22Rv1 (cell line): ENCODE data around the gene NDN.

Experiments
- H3K27ac ChIP-seq: fragments of 450-650 bp; 2 replicates; pipeline ENCODE4 v1.5.1; 2017
- ZFX ChIP-seq: fragments of 450-650 bp; IDR thresholded peaks from 2 replicates; pipeline ENCODE4 v1.6.1; 2017; ENCODE audit warnings: antibody characterized with exemption, borderline replicate concordance
- TF ChIP-seq, protein P1 (sequence below): fragments of 450-650 bp; IDR thresholded peaks from 2 replicates; pipeline ENCODE4 v1.5.1; 2017; ENCODE audit warnings: mild to moderate bottlenecking

The NDN gene, protein sequence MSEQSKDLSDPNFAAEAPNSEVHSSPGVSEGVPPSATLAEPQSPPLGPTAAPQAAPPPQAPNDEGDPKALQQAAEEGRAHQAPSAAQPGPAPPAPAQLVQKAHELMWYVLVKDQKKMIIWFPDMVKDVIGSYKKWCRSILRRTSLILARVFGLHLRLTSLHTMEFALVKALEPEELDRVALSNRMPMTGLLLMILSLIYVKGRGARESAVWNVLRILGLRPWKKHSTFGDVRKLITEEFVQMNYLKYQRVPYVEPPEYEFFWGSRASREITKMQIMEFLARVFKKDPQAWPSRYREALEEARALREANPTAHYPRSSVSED

DNA sequence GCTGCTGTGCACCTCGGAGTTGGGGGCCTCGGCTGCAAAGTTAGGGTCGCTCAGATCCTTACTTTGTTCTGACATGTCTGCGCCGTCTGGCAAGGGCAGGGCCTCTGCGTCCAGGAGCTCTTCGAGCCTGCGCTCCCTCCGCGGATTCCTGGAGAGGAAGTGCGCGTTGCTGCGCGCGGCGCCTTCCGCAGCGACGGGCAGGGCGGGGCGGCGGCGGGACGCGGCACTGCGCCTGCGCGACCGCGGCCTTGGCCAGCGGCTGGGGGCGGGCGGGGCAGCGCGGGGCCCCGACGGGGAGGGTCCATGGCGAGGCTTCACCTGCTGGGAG is at the start of gene NDN:
TSS of gene NDN (minus strand) at position 163 of the 328 bp plus-strand sequence. CDS start at position 75, 88 bp downstream.
- no peak within 1 kb of the TSS for H3K27ac ChIP-seq

DNA sequence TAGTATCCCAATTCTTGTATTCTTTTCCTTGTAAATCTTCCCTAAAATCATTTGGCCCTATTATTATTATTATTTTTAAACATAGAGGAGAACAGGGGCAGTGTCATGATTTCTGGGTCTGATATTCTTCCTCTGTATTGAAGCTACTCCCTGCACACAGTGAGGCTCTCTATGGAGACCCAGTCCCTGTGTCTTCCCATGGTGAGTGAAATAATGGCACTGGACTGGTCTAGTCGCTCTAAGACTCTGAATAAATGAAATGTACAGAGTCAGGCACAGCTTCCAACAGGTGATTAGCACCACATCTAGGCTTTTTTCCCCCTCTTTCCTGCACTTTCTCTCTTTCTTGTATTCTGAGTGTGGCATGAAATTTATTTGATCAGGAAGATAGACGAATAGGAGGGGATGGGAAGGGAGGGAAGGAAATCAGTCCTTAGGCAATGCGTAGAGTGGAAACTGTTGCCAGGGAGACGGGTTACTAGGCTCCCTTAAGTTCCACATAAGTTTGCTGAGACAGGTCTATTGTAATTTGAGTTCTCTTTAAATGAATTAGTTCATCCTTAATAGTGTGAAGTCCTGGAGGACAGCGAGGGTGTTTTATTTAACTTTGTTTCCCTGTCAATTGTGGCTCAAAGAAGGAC is 49.0 kb upstream of the NDN start:
- TF ChIP-seq, protein P1, sequence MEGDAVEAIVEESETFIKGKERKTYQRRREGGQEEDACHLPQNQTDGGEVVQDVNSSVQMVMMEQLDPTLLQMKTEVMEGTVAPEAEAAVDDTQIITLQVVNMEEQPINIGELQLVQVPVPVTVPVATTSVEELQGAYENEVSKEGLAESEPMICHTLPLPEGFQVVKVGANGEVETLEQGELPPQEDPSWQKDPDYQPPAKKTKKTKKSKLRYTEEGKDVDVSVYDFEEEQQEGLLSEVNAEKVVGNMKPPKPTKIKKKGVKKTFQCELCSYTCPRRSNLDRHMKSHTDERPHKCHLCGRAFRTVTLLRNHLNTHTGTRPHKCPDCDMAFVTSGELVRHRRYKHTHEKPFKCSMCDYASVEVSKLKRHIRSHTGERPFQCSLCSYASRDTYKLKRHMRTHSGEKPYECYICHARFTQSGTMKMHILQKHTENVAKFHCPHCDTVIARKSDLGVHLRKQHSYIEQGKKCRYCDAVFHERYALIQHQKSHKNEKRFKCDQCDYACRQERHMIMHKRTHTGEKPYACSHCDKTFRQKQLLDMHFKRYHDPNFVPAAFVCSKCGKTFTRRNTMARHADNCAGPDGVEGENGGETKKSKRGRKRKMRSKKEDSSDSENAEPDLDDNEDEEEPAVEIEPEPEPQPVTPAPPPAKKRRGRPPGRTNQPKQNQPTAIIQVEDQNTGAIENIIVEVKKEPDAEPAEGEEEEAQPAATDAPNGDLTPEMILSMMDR, result no peak
- no peak for TF ChIP-seq ZFX
- H3K27ac ChIP-seq, result no peak overlapping the region

More for the DNA sequence above, at the start of gene NDN:
- TF ChIP-seq, protein P1, result no peak
- TF ChIP-seq ZFX, result no peak

DNA sequence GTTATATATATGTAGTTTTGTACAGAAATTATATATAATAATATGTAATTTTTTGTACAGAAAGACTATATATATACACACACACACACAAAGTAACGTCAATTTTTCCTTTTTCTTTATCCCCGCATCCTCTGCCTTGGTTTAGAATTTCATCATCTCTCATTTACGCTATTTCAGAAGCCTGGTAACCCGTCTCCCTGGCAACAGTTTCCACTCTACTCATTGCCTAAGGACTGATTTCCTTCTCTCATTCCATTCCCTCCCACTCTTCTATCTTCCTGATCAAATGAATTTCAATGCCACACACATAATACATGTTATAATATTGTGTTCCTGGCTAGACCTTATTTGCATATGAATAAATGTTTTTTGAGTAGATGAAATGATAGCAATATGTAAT is 47.8 kb upstream of the NDN start:
- TF ChIP-seq ZFX, result no peak
- TF ChIP-seq, protein P1, result no peak
- no peak overlapping the region for H3K27ac ChIP-seq

DNA sequence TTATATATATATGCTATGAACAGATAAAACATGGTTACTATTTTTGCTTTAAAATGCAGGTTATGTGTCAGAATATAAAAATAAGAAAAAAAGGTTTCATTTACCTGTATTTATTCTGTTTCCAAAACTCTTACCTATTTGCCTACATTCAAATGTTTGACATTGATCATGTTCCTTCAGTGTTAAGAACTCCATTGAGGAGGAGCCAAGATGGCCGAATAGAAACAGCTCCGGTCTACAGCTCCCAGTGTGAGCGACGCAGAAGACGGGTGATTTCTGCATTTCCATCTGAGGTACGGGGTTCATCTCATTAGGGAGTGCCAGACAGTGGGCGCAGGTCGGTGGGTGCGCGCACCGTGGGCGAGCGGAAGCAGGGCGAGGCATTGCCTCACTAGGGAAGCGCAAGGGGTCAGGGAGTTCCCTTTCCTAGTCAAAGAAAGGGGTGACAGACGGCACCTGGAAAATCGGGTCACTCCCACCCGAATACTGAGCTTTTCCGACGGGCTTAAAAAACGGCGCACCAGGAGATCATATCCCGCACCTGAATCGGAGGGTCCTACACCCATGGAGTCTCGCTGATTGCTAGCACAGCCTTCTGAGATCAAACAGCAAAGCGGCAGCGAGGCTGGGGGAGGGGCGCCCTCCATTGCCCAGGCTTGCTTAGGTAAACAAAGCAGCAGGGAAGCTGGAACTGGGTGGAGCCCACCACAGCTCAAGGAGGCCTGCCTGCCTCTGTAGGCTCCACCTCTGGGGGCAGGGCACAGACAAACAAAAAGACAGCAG is 27.0 kb upstream of the NDN start:
- H3K27ac ChIP-seq, result 0 out of 2 replicates have a peak overlapping the region, but pooled peaks have one; percentile 29

DNA sequence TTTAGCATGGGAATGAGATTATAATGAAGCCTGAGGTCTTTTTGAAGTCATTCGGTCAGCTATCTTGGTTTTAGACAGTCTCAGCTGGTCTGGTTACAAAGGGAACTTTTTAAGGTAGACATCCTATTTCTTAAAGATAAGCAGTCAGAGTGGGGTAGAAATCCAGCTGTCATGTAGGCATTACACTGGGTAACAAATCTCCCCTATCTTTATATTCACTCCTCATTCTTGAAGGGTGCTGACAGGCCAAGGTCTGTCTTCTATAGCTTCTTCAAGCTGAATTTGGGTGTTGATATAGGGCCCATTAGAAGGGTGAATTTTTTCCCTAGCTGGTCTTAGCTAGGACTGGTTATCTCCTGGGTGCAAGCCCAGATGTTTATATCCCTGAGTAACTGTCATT is 21.2 kb upstream of the NDN start:
- no peak overlapping the region for H3K27ac ChIP-seq
- TF ChIP-seq, protein P1, result no peak
- TF ChIP-seq ZFX, result no peak

DNA sequence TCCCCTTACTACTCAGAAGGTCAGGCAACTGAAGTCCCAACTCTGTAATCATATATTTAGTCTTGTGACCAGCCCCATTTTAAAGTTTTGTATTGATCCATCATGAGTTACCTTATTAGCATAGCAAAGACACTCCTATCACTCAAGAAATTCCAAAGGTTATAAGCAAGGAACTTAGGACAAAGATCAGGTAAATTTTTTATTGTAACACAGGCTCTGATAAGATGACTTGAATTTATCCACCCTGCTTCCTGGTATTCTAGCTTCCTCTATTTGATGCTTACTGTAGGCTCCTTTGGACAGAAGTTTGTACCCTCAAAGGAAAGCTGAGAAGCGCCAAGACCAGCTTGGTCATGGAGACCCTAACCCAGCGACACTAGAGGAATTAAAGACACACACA is 8.2 kb upstream of the NDN start:
- TF ChIP-seq, protein P1, result no peak
- no peak for TF ChIP-seq ZFX

DNA sequence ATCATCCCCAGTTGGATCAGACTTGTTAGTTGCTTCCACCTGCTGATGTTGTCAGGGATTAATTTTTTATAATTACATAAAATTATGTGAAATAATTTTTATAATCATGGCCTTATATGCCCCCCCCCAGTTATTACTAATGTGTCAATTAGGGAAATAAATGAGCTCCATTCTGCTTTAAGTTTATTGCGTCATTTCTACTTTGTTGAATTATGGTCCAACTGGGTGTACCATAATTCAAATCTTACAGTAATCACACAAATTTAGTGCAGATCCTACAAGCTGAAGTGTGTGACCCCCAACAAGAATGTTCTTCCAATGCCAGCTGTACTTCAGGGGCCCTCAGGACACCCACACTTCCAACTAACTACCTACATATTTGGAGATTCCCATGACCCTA is 7.5 kb upstream of the NDN start:
- no peak overlapping the region for H3K27ac ChIP-seq
- TF ChIP-seq ZFX, result no peak
- TF ChIP-seq, protein P1, result no peak

More for the DNA sequence above, 8.2 kb upstream of the NDN start:
- H3K27ac ChIP-seq, result no peak overlapping the region
